MCF 10A (cell line): ENCODE results near the gene NCKAP5L. TPM values are rescaled to one million over a fixed set of nuclear protein-coding genes. Genes with fewer than 3 reads are reported as not detected.
"Not testable (repeated sequence)": the region's sequence is repeated elsewhere in the genome, so short reads cannot be mapped to it uniquely, and the experiment has no call there.

Experiments used
- BruUV-seq: library from RNA; stranded (reverse); fragments of 400-500 nt; replicated peaks from 2 replicates; lab custom pipeline; 2021; lab: Mats Ljungman, UMichigan
- CTCF ChIA-PET: fragments of 300-600 bp; sonication (Branson Sonifier 250); formaldehyde crosslinking; extraction: SDS; loops from one replicate; lab custom pipeline; 2021; ENCODE audit warnings: antibody characterized with exemption, inconsistent platforms; lab: Yijun Ruan, JAX
- POLR2A ChIA-PET: fragments of 300-600, 350-650 bp; sonication (Branson Sonifier 250); formaldehyde crosslinking; extraction: SDS; loops from one replicate; lab custom pipeline; 2020; ENCODE audit warnings: antibody characterized with exemption, inconsistent platforms; lab: Yijun Ruan, JAX
- DNase-seq: peaks from one replicate; pipeline ENCODE4 v3.0.0-alpha.2; 2018; ENCODE audit not compliant: unreplicated experiment
- H3K27ac Mint-ChIP-seq: one replicate; pipeline ENCODE4 v1.8.0; 2022; ENCODE audit warnings: mild to moderate bottlenecking, low read depth, mixed read lengths; ENCODE audit not compliant: unreplicated experiment
- H3K27me3 Mint-ChIP-seq: one replicate; pipeline ENCODE4 v1.8.0; 2022; ENCODE audit warnings: mixed read lengths; ENCODE audit not compliant: insufficient read depth, unreplicated experiment
- H3K36me3 Mint-ChIP-seq: one replicate; pipeline ENCODE4 v1.8.0; 2022; ENCODE audit warnings: mild to moderate bottlenecking, moderate library complexity, mixed read lengths; ENCODE audit not compliant: insufficient read depth, unreplicated experiment
- H3K4me1 Mint-ChIP-seq: one replicate; pipeline ENCODE4 v1.8.0; 2022; ENCODE audit warnings: mixed read lengths; ENCODE audit not compliant: insufficient read depth, unreplicated experiment
- H3K4me3 Mint-ChIP-seq: one replicate; pipeline ENCODE4 v1.8.0; 2022; ENCODE audit warnings: mild to moderate bottlenecking, moderate library complexity, mixed read lengths; ENCODE audit not compliant: unreplicated experiment
- H3K9me3 Mint-ChIP-seq: one replicate; pipeline ENCODE4 v1.8.0; 2022; ENCODE audit warnings: mixed read lengths; ENCODE audit not compliant: unreplicated experiment
- CTCF ChIP-seq: fragments of 200-600 bp; IDR thresholded peaks from one replicate; pipeline ENCODE4 v1.8.0; 2022; ENCODE audit warnings: antibody characterized with exemption, mild to moderate bottlenecking; ENCODE audit not compliant: unreplicated experiment
- intact Hi-C: fragments of 100-400 bp; cut with micrococcal nuclease; formaldehyde crosslinking; loops from 2 replicates; pipeline ENCODE4 v1.14.1; 2022
- total RNA-seq: library from RNA; stranded (reverse); gene quantifications from 2 replicates; pipeline ENCODE4 v1.2.3, GENCODE V29; 2022

Gene NCKAP5L
- total RNA-seq, 1 experiment from 2014 or later = 19.9 TPM

- no peak overlapping the region for H3K4me3 Mint-ChIP-seq
- intact Hi-C loops = no loop called here
- BruUV-seq = no TSS peak
Measured at GRCh38 chr12:49865109-49865781, 37.0 kb upstream of the NCKAP5L start.

GRCh38 chr12:49864798-49865090, 36.5 kb upstream of the NCKAP5L start:
- H3K36me3 Mint-ChIP-seq = no peaks in the 10 kb centered on the region
- no peak overlapping the region for H3K4me3 Mint-ChIP-seq
- H3K27me3 Mint-ChIP-seq = peaks cover 14% of the 10 kb centered on the region
- no peak for DNase-seq
- no TSS peak for BruUV-seq
- H3K9me3 Mint-ChIP-seq = no peaks in the 10 kb centered on the region
- H3K4me1 Mint-ChIP-seq = peaks cover 10% of the 10 kb centered on the region
- intact Hi-C loops = no loop called here
- ChIA-PET POLR2A (interaction anchor here (0.6 to 2.1 kb wide), 3 partner anchors 22 to 191 kb away, joined by 3 to 11 read pairs (median 3); partner anchors contain the start of gene BCDIN3D), CTCF (interaction anchor here (0.6 to 6.4 kb wide), 4 partner anchors 18 to 204 kb away, joined by 3 to 59 read pairs (median 40); no protein-coding TSS in a partner anchor)
- no peak overlapping the region for H3K27ac Mint-ChIP-seq
- TF ChIP-seq CTCF = no peak

More at GRCh38 chr12:49865109-49865781, 37.0 kb upstream of the NCKAP5L start:
- Mint-ChIP-seq H3K36me3 (no peaks in the 10 kb centered on the region), H3K27ac (no peak overlapping the region), H3K27me3 (peaks cover 14% of the 10 kb centered on the region), H3K9me3 (no peaks in the 10 kb centered on the region), H3K4me1 (peaks cover 10% of the 10 kb centered on the region)
- ChIA-PET CTCF (interaction anchor here (0.6 to 6.4 kb wide), 8 partner anchors 18 to 209 kb away, joined by 3 to 59 read pairs (median 15); no protein-coding TSS in a partner anchor), POLR2A (interaction anchor here (0.6 to 2.1 kb wide), 3 partner anchors 23 to 191 kb away, joined by 3 to 11 read pairs (median 3); partner anchors contain the start of gene BCDIN3D)
- no peak for TF ChIP-seq CTCF
- DNase-seq = no peak

- Mint-ChIP-seq H3K9me3 (no peaks in the 10 kb centered on the region), H3K27me3 (peaks cover 16% of the 10 kb centered on the region), H3K4me1 (peaks cover 10% of the 10 kb centered on the region), H3K4me3 (no peak overlapping the region), H3K27ac (no peak overlapping the region), H3K36me3 (no peaks in the 10 kb centered on the region)
- TF ChIP-seq CTCF = no peak
- intact Hi-C loops = no loop called here
- no peak for DNase-seq
- ChIA-PET CTCF (interaction anchor here (0.6 to 6.4 kb wide), 4 partner anchors 17 to 205 kb away, joined by 3 to 59 read pairs (median 40); no protein-coding TSS in a partner anchor), POLR2A (interaction anchor here (0.9 to 2.1 kb wide), 2 partner anchors 22 to 192 kb away, joined by 3 to 11 read pairs; partner anchors contain the start of gene BCDIN3D)
- no TSS peak for BruUV-seq
Measured at GRCh38 chr12:49863946-49864797, 36.0 kb upstream of the NCKAP5L start.

GRCh38 chr12:49860921-49861320, 32.7 kb upstream of the NCKAP5L start:
- H3K27ac Mint-ChIP-seq, H3K4me3 Mint-ChIP-seq, H3K9me3 Mint-ChIP-seq, CTCF ChIA-PET, DNase-seq, BruUV-seq, H3K4me1 Mint-ChIP-seq, POLR2A ChIA-PET, H3K36me3 Mint-ChIP-seq, intact Hi-C loops: not testable (repeated sequence)
- H3K27me3 Mint-ChIP-seq = peaks cover 38% of the 10 kb centered on the region

GRCh38 chr12:49855890-49856289, 27.7 kb upstream of the NCKAP5L start:
- H3K4me3 Mint-ChIP-seq, H3K4me1 Mint-ChIP-seq, BruUV-seq, H3K9me3 Mint-ChIP-seq, DNase-seq, H3K27ac Mint-ChIP-seq, H3K36me3 Mint-ChIP-seq, intact Hi-C loops: not testable (repeated sequence)
- peaks cover 72% of the 10 kb centered on the region for H3K27me3 Mint-ChIP-seq
- ChIA-PET CTCF (interaction anchor here (0.6 to 1.6 kb wide), 3 partner anchors 11 to 183 kb away, joined by 3 to 7 read pairs (median 3); no protein-coding TSS in a partner anchor), POLR2A (interaction anchor here (0.6 to 0.7 kb wide), 2 partner anchors 182 to 866 kb away, joined by 3 to 5 read pairs; no protein-coding TSS in a partner anchor)
